ENCODE data around the gene PDLIM3. TPM values are rescaled to one million over a fixed set of nuclear protein-coding genes. Genes with fewer than 3 reads are reported as not detected.

Gene PDLIM3
- total and polyA plus RNA-seq, 9 of the 15 experiments (the other 6 are each of a cell fraction or from before 2014, with no cell fraction given): 0.06 TPM; not detected in 8

DNA sequence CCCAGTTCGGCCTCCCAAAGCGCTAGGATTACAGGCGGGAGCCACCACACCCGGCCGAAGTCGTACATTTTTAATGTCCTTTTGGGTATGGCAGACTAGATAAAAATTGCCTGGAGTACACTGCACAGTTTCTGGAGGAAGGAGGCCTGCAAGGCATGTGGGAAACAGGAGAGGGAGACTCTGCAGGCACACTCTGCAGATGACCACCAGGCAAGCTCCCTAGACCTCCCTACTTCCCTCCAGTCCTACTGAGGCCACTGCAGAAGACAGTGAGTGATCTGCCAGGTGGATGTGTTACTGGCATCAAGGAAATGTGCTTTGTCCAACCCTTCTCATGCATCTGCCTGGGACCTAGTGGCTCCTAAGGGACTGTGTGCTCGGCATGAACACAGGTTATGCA is 11.4 kb downstream of the PDLIM3 start (continued):
- no peak for TF ChIP-seq POLR3A (IDR thresholded peaks at IDR 0.05; ENCODE audit: borderline replicate concordance, extremely low read depth, insufficient read depth, insufficient read length)
- TF ChIP-seq, protein P1, sequence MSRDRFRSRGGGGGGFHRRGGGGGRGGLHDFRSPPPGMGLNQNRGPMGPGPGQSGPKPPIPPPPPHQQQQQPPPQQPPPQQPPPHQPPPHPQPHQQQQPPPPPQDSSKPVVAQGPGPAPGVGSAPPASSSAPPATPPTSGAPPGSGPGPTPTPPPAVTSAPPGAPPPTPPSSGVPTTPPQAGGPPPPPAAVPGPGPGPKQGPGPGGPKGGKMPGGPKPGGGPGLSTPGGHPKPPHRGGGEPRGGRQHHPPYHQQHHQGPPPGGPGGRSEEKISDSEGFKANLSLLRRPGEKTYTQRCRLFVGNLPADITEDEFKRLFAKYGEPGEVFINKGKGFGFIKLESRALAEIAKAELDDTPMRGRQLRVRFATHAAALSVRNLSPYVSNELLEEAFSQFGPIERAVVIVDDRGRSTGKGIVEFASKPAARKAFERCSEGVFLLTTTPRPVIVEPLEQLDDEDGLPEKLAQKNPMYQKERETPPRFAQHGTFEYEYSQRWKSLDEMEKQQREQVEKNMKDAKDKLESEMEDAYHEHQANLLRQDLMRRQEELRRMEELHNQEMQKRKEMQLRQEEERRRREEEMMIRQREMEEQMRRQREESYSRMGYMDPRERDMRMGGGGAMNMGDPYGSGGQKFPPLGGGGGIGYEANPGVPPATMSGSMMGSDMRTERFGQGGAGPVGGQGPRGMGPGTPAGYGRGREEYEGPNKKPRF (IDR thresholded peaks at IDR 0.05; ENCODE audit: low read depth, low read length): no peak

DNA sequence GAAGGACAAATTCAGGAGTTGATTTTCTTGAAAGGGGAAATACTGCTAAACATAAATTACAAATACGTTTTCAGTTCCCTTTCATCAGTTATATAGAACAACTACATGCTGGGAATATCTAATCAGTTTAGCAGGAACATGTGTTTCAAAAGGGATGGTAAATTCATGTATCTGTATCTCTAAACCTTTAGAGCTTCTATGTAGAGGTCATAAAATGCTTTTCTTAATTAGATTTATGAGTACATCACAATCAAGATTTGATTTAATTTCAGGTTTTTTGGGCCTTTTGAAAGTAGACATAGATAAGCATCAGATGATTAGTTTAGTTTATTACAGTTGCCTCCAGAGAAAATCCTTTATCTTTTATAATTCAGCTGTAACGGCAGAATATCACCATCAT is 12.9 kb downstream of the PDLIM3 start:
- in situ Hi-C loops (cut with MboI): no loop called here
- TF ChIP-seq SMAD2 (IDR thresholded peaks at IDR 0.05; ENCODE audit: low read depth, low read length) (no peak), YY1 (IDR thresholded peaks at IDR 0.05; ENCODE audit: borderline replicate concordance in 1 of 3, control insufficient read depth in 1 of 3, extremely low read depth in 1 of 3, insufficient read depth in 3 of 3, insufficient read length in 1 of 3, insufficient replicate concordance in 2 of 3, low read depth in 1 of 3, low read length in 2 of 3) (no peak), MYNN (IDR thresholded peaks at IDR 0.05) (no peak), MYNN (CRISPR knock-in tag; IDR thresholded peaks at IDR 0.05) (no peak), LARP7 (IDR thresholded peaks at IDR 0.05) (no peak)
- TF ChIP-seq, protein P2, sequence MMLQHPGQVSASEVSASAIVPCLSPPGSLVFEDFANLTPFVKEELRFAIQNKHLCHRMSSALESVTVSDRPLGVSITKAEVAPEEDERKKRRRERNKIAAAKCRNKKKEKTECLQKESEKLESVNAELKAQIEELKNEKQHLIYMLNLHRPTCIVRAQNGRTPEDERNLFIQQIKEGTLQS (IDR thresholded peaks at IDR 0.05): no peak
- TF ChIP-seq, protein P2 (CRISPR knock-in tag; conservative IDR thresholded peaks at IDR 0.05): no peak
- TF ChIP-seq, protein P3, sequence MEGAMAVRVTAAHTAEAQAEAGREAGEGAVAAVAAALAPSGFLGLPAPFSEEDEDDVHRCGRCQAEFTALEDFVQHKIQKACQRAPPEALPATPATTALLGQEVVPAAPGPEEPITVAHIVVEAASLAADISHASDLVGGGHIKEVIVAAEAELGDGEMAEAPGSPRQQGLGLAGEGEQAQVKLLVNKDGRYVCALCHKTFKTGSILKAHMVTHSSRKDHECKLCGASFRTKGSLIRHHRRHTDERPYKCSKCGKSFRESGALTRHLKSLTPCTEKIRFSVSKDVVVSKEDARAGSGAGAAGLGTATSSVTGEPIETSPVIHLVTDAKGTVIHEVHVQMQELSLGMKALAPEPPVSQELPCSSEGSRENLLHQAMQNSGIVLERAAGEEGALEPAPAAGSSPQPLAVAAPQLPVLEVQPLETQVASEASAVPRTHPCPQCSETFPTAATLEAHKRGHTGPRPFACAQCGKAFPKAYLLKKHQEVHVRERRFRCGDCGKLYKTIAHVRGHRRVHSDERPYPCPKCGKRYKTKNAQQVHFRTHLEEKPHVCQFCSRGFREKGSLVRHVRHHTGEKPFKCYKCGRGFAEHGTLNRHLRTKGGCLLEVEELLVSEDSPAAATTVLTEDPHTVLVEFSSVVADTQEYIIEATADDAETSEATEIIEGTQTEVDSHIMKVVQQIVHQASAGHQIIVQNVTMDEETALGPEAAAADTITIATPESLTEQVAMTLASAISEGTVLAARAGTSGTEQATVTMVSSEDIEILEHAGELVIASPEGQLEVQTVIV (CRISPR knock-in tag; IDR thresholded peaks at IDR 0.05; ENCODE audit: borderline replicate concordance): no peak
- TF ChIP-seq, protein P4, sequence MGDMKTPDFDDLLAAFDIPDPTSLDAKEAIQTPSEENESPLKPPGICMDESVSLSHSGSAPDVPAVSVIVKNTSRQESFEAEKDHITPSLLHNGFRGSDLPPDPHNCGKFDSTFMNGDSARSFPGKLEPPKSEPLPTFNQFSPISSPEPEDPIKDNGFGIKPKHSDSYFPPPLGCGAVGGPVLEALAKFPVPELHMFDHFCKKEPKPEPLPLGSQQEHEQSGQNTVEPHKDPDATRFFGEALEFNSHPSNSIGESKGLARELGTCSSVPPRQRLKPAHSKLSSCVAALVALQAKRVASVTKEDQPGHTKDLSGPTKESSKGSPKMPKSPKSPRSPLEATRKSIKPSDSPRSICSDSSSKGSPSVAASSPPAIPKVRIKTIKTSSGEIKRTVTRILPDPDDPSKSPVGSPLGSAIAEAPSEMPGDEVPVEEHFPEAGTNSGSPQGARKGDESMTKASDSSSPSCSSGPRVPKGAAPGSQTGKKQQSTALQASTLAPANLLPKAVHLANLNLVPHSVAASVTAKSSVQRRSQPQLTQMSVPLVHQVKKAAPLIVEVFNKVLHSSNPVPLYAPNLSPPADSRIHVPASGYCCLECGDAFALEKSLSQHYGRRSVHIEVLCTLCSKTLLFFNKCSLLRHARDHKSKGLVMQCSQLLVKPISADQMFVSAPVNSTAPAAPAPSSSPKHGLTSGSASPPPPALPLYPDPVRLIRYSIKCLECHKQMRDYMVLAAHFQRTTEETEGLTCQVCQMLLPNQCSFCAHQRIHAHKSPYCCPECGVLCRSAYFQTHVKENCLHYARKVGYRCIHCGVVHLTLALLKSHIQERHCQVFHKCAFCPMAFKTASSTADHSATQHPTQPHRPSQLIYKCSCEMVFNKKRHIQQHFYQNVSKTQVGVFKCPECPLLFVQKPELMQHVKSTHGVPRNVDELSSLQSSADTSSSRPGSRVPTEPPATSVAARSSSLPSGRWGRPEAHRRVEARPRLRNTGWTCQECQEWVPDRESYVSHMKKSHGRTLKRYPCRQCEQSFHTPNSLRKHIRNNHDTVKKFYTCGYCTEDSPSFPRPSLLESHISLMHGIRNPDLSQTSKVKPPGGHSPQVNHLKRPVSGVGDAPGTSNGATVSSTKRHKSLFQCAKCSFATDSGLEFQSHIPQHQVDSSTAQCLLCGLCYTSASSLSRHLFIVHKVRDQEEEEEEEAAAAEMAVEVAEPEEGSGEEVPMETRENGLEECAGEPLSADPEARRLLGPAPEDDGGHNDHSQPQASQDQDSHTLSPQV (IDR thresholded peaks at IDR 0.05): no peak

More for the DNA sequence above, 12.9 kb downstream of the PDLIM3 start:
- BruUV-seq (replicated peaks): no TSS peak
- intact Hi-C loops (cut with micrococcal nuclease): no loop called here
- POLR2A ChIA-PET: no interaction called here
- Histone ChIP-seq H3K9me1 (ENCODE audit: control insufficient read depth, insufficient read depth, low read length) (no peaks in the 10 kb centered on the region), H3K4me2 (ENCODE audit: insufficient read depth, low read length) (no peak overlapping the region), H3K27me3 (ENCODE audit: control insufficient read depth in 2 of 2, insufficient read depth in 2 of 2, low read length in 2 of 2) (peaks cover 9 to 12% of the 10 kb centered on the region in 2 experiments; a peak in 3 of 5 replicates), H3K9me3 (replicated peaks; ENCODE audit: control insufficient read depth, insufficient read depth, low read depth, low read length) (no peaks in the 10 kb centered on the region), H3K79me2 (ENCODE audit: control insufficient read depth, insufficient read depth, low read length) (no peaks in the 10 kb centered on the region), H3K27ac (ENCODE audit: extremely low read depth, low read depth, low read length) (no peak overlapping the region), H2AFZ (ENCODE audit: low read depth, low read length) (no peak overlapping the region), H3K36me3 (ENCODE audit: control insufficient read depth, insufficient read depth, low read length) (no peaks in the 10 kb centered on the region), H4K20me1 (replicated peaks; ENCODE audit: control insufficient read depth, insufficient read depth, low read length) (no peaks in the 10 kb centered on the region), H3K4me1 (replicated peaks in 1 of 2; ENCODE audit: control insufficient read depth in 2 of 2, insufficient read depth in 2 of 2, low read length in 2 of 2) (no peaks in the 10 kb centered on the region), H3K9ac (ENCODE audit: insufficient read depth in 1 of 2, low read depth in 2 of 2, low read length in 2 of 2) (no peak overlapping the region), H3K4me3 (no peak overlapping the region)
- DNase-seq (ENCODE audit: extremely low read depth in 1 of 4, low spot score in 3 of 4) (no peak), ATAC-seq (no peak), FAIRE-seq (no peak)
- CTCF ChIA-PET (ENCODE audit: low intra/inter-chr PET ratio): no interaction called here
- no CpG with 5 or more reads among the region's 2 CpGs for WGBS (ENCODE audit: insufficient coverage, low coverage, missing lambda C conversion rate)

Measured in K562 (cell line).